Astrocyte (in vitro differentiated cells and primary cell): ENCODE data around the gene PWWP3B. TPM values are rescaled to one million over a fixed set of nuclear protein-coding genes. Genes with fewer than 3 reads are reported as not detected.

Source experiments
- DNase-seq: peaks from one replicate; pipeline ENCODE4 v3.0.0-alpha.2; 2010; ENCODE audit warnings: low read depth
- FAIRE-seq: peaks from 2 replicates; lab custom pipeline; 2011; peaks lifted over from hg19 to GRCh38; lab: Jason Lieb, UNC
- H2AFZ ChIP-seq: 2 replicates; pipeline ENCODE4 v1.6.0; 2012; ENCODE audit warnings: low read depth, low read length, inconsistent platforms
- H3K27ac ChIP-seq: 2 replicates; pipeline ENCODE4 v1.5.1; 2011; ENCODE audit warnings: low read depth, low read length, inconsistent platforms
- H3K27me3 ChIP-seq: 2 replicates; pipeline ENCODE4 v1.6.0; 2011; ENCODE audit warnings: low read length, inconsistent platforms; ENCODE audit not compliant: insufficient read depth
- H3K36me3 ChIP-seq: 2 replicates; pipeline ENCODE4 v1.5.1; 2011; ENCODE audit warnings: low read length, inconsistent platforms; ENCODE audit not compliant: insufficient read depth
- H3K4me1 ChIP-seq: 2 replicates; pipeline ENCODE4 v1.5.1; 2011; ENCODE audit warnings: low read length, inconsistent platforms; ENCODE audit not compliant: insufficient read depth
- H3K4me2 ChIP-seq: 2 replicates; pipeline ENCODE4 v1.6.0; 2012; ENCODE audit warnings: low read length, inconsistent platforms
- H3K4me3 ChIP-seq: 2 replicates; pipeline ENCODE4 v1.5.1; 2011; ENCODE audit warnings: low read depth, mild to moderate bottlenecking, low read length, inconsistent platforms; ENCODE audit not compliant: insufficient read depth
- H3K79me2 ChIP-seq: 2 replicates; pipeline ENCODE4 v1.6.0; 2012; ENCODE audit warnings: mild to moderate bottlenecking, low read length, inconsistent platforms; ENCODE audit not compliant: insufficient read depth
- H3K9ac ChIP-seq: 2 replicates; pipeline ENCODE4 v1.6.0; 2012; ENCODE audit warnings: mild to moderate bottlenecking, low read length, inconsistent platforms
- H3K9me3 ChIP-seq: 2 replicates; pipeline ENCODE4 v1.5.1; 2012; ENCODE audit warnings: low read depth, mild to moderate bottlenecking, low read length, inconsistent platforms; ENCODE audit not compliant: insufficient read depth
- H4K20me1 ChIP-seq: 2 replicates; pipeline ENCODE4 v1.6.0; 2012; ENCODE audit warnings: low read length, inconsistent platforms; ENCODE audit not compliant: insufficient read depth
- H3K27ac Mint-ChIP-seq: one replicate; pipeline ENCODE4 v1.8.0; 2021; ENCODE audit warnings: mild to moderate bottlenecking, mixed read lengths; ENCODE audit not compliant: unreplicated experiment
- H3K27me3 Mint-ChIP-seq: one replicate; pipeline ENCODE4 v1.8.0; 2021; ENCODE audit warnings: low read depth, mixed read lengths; ENCODE audit not compliant: unreplicated experiment
- H3K36me3 Mint-ChIP-seq: one replicate; pipeline ENCODE4 v1.8.0; 2021; ENCODE audit warnings: low read depth, mixed read lengths; ENCODE audit not compliant: unreplicated experiment
- H3K4me1 Mint-ChIP-seq: one replicate; pipeline ENCODE4 v1.8.0; 2021; ENCODE audit warnings: low read depth, mixed read lengths; ENCODE audit not compliant: unreplicated experiment
- H3K4me3 Mint-ChIP-seq: one replicate; pipeline ENCODE4 v1.8.0; 2021; ENCODE audit warnings: mild to moderate bottlenecking, moderate library complexity, mixed read lengths; ENCODE audit not compliant: unreplicated experiment
- H3K9me3 Mint-ChIP-seq: one replicate; pipeline ENCODE4 v1.8.0; 2021; ENCODE audit warnings: mild to moderate bottlenecking, mixed read lengths; ENCODE audit not compliant: unreplicated experiment
- EZH2 ChIP-seq: IDR thresholded peaks from 2 replicates; pipeline ENCODE4 v1.6.1; 2012; ENCODE audit warnings: mild to moderate bottlenecking, low read length, inconsistent platforms; ENCODE audit not compliant: insufficient read depth
- total RNA-seq: library from RNA; stranded (reverse); gene quantifications from 2 replicates; pipeline ENCODE4 v1.2.1, GENCODE V29; 2021
- TF ChIP-seq, protein P1 (sequence below): IDR thresholded peaks from 2 replicates; pipeline ENCODE4 v1.5.1; 2011; ENCODE audit warnings: low read depth, mild to moderate bottlenecking, inconsistent platforms, low read length, moderate library complexity; ENCODE audit not compliant: insufficient read depth

The PWWP3B gene
- total RNA-seq, 1 donor from 2014 or later = 3.3 TPM

DNA sequence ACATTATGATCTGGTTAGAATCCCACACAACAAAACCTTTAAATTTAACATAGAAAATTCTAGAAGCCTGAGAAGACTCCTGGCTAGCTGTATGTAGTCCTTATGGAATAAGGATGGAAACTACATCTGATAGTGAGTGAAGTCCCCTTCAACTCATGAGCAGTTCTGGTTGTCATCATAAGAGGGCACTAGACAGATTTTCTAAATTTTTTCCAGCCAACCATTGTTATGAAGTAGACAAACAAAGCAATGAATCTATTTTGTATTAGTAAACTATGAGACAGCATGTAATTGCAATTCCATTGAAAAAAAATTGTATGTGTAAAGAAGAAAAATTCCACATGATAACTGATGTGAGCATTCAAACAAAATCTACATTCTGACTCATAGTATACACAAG lies 35.2 kb downstream of the PWWP3B start:
- no peaks in the 10 kb centered on the region for H3K9me3 ChIP-seq
- no peak overlapping the region for H3K9ac ChIP-seq
- H3K4me2 ChIP-seq = no peak overlapping the region
- H3K4me3 ChIP-seq = no peak overlapping the region
- H3K27me3 ChIP-seq = no peaks in the 10 kb centered on the region
- H3K27me3 Mint-ChIP-seq = no peaks in the 10 kb centered on the region
- H3K4me1 Mint-ChIP-seq = peaks cover 2% of the 10 kb centered on the region
- no peak overlapping the region for H3K4me3 Mint-ChIP-seq
- H3K9me3 Mint-ChIP-seq = no peaks in the 10 kb centered on the region
- H3K79me2 ChIP-seq = no peaks in the 10 kb centered on the region
- H3K27ac ChIP-seq = no peak overlapping the region
- FAIRE-seq (peak; percentile 99), DNase-seq (no peak)
- H3K27ac Mint-ChIP-seq = no peak overlapping the region
- no peaks in the 10 kb centered on the region for H3K4me1 ChIP-seq
- no peaks in the 10 kb centered on the region for H4K20me1 ChIP-seq
- TF ChIP-seq EZH2 = no peak
- TF ChIP-seq, protein P1, sequence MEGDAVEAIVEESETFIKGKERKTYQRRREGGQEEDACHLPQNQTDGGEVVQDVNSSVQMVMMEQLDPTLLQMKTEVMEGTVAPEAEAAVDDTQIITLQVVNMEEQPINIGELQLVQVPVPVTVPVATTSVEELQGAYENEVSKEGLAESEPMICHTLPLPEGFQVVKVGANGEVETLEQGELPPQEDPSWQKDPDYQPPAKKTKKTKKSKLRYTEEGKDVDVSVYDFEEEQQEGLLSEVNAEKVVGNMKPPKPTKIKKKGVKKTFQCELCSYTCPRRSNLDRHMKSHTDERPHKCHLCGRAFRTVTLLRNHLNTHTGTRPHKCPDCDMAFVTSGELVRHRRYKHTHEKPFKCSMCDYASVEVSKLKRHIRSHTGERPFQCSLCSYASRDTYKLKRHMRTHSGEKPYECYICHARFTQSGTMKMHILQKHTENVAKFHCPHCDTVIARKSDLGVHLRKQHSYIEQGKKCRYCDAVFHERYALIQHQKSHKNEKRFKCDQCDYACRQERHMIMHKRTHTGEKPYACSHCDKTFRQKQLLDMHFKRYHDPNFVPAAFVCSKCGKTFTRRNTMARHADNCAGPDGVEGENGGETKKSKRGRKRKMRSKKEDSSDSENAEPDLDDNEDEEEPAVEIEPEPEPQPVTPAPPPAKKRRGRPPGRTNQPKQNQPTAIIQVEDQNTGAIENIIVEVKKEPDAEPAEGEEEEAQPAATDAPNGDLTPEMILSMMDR = no peak
- H3K36me3 ChIP-seq = no peaks in the 10 kb centered on the region
- no peak overlapping the region for H2AFZ ChIP-seq
- no peaks in the 10 kb centered on the region for H3K36me3 Mint-ChIP-seq

DNA sequence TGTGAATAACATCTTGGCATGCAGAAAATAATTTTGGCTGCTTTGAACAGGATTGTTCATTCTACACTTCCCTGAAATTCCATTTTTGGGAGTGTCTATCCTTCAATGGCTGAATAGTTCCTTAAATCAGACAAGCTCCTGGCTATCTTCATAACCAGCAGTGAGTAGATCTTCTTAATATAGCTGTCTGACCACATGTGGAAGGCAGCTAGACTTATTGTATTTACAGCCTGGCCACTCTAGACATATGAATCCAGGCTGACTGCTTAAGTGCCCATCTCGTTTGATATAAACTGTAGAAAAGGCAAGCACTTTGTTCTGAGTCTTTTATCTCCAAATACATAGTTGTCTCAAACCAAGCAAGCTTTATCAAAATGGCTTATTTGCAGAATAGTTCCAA lies 40.0 kb downstream of the PWWP3B start:
- H3K27ac ChIP-seq = no peak overlapping the region
- no peaks in the 10 kb centered on the region for H3K4me1 Mint-ChIP-seq
- FAIRE-seq (peak; percentile 75), DNase-seq (no peak)
- H3K9me3 ChIP-seq = no peaks in the 10 kb centered on the region
- no peak overlapping the region for H3K27ac Mint-ChIP-seq
- no peaks in the 10 kb centered on the region for H3K79me2 ChIP-seq
- no peak overlapping the region for H2AFZ ChIP-seq
- no peak overlapping the region for H3K4me3 Mint-ChIP-seq
- no peaks in the 10 kb centered on the region for H3K4me1 ChIP-seq
- TF ChIP-seq EZH2 = no peak
- TF ChIP-seq, protein P1 = no peak
- no peaks in the 10 kb centered on the region for H3K36me3 ChIP-seq
- H4K20me1 ChIP-seq = no peaks in the 10 kb centered on the region
- no peak overlapping the region for H3K9ac ChIP-seq
- H3K9me3 Mint-ChIP-seq = no peaks in the 10 kb centered on the region
- H3K27me3 Mint-ChIP-seq = no peaks in the 10 kb centered on the region
- H3K4me3 ChIP-seq = no peak overlapping the region
- H3K4me2 ChIP-seq = no peak overlapping the region
- H3K36me3 Mint-ChIP-seq = no peaks in the 10 kb centered on the region
- no peaks in the 10 kb centered on the region for H3K27me3 ChIP-seq

Other genes starting within 250 kb of the PWWP3B start
- gene SERPINA7, start 129.6 kb upstream of the PWWP3B start, total RNA-seq = not detected in 2 replicates